T-cell (primary cell): Measurements from ENCODE around the gene RPS27A. TPM values are rescaled to one million over a fixed set of nuclear protein-coding genes. Genes with fewer than 3 reads are reported as not detected.
A peak's percentile ranks its signal among the peaks of the same experiment; 100 is the strongest.

ENCODE experiments used
- ATAC-seq, 4 experiments: fragments of 200-7000 bp in 3 of 4; fragments of 150-1000 bp in 1 of 4; cut with Tn5 transposase; replicated peaks in 1 of 4; 1 replicate in 3 of 4; 2 replicates in 1 of 4; pipeline ENCODE4 v1.10.0; 2021; ENCODE audit warnings: moderate library complexity in 3 of 4, mild to moderate bottlenecking in 2 of 4, moderate number of reproducible peaks in 1 of 4
- CTCF ChIA-PET, 2 donors: fragments of 300-600 bp; sonication (Branson Sonifier 250); formaldehyde crosslinking; loops; one replicate each; lab custom pipeline; 2022; ENCODE audit warnings: antibody characterized with exemption in 2 of 2; lab: Charles Lee
- POLR2A ChIA-PET, 2 donors: fragments of 300-600 bp; sonication (Branson Sonifier 250); formaldehyde crosslinking; loops; one replicate each; lab custom pipeline; 2022; ENCODE audit warnings: antibody characterized with exemption in 2 of 2; lab: Charles Lee
- DNase-seq, 35 experiments: peaks; one replicate each; pipeline versions ENCODE4 v3.0.0 to v3.0.0-alpha.2; 2013 to 2023
- H3K27ac ChIP-seq: one replicate; pipeline ENCODE4 v1.5.1; 2013; ENCODE audit warnings: low read length
- H3K27me3 ChIP-seq, 2 experiments: replicated peaks in 1 of 2; 1 replicate in 1 of 2; 2 replicates in 1 of 2; pipeline versions ENCODE4 v1.6.1 to v1.7.0; 2013; ENCODE audit warnings: low read length in 1 of 2, mixed read lengths in 1 of 2; ENCODE audit not compliant: control insufficient read depth in 2 of 2, insufficient read depth in 2 of 2; ENCODE audit errors: extremely low read depth in 1 of 2
- H3K36me3 ChIP-seq, 2 donors: 1 replicate in 1 of 2; 2 replicates in 1 of 2; pipeline versions ENCODE4 v1.6.1 to v1.7.0; 2013; ENCODE audit warnings: low read length in 1 of 2; ENCODE audit not compliant: control insufficient read depth in 2 of 2, insufficient read depth in 1 of 2; ENCODE audit errors: extremely low read depth in 1 of 2
- H3K4me1 ChIP-seq, 2 experiments: 1 replicate in 1 of 2; 2 replicates in 1 of 2; pipeline versions ENCODE4 v1.6.1 to v1.7.0; 2013; ENCODE audit warnings: low read length in 2 of 2, mixed read lengths in 1 of 2; ENCODE audit not compliant: insufficient read depth in 2 of 2, control insufficient read depth in 1 of 2; ENCODE audit errors: extremely low read depth in 1 of 2
- H3K4me3 ChIP-seq, 2 donors: 1 replicate in 1 of 2; 2 replicates in 1 of 2; pipeline versions ENCODE4 v1.5.1 to v1.7.0; 2013; ENCODE audit warnings: mild to moderate bottlenecking in 2 of 2, low read length in 1 of 2, moderate library complexity in 1 of 2; ENCODE audit not compliant: control insufficient read depth in 1 of 2; ENCODE audit errors: extremely low read depth in 1 of 2
- H3K9me3 ChIP-seq: 2 replicates; pipeline ENCODE4 v1.7.0; 2013
- H3K27ac Mint-ChIP-seq, 2 donors: one replicate each; pipeline ENCODE4 v1.8.0; 2020 to 2021; ENCODE audit warnings: mild to moderate bottlenecking in 2 of 2, mixed read lengths in 2 of 2
- H3K27me3 Mint-ChIP-seq, 2 donors: one replicate each; pipeline ENCODE4 v1.8.0; 2021 to 2022; ENCODE audit warnings: mixed read lengths in 2 of 2
- H3K36me3 Mint-ChIP-seq: one replicate; pipeline ENCODE4 v1.8.0; 2021; ENCODE audit warnings: mixed read lengths
- H3K4me1 Mint-ChIP-seq, 3 donors: one replicate each; pipeline ENCODE4 v1.8.0; 2020 to 2022; ENCODE audit warnings: mixed read lengths in 3 of 3, mild to moderate bottlenecking in 1 of 3
- H3K4me3 Mint-ChIP-seq, 3 donors: one replicate each; pipeline ENCODE4 v1.8.0; 2020 to 2022; ENCODE audit warnings: mild to moderate bottlenecking in 3 of 3, mixed read lengths in 3 of 3, moderate library complexity in 3 of 3
- H3K9me3 Mint-ChIP-seq, 3 donors: one replicate each; pipeline ENCODE4 v1.8.0; 2020 to 2022; ENCODE audit warnings: mixed read lengths in 3 of 3
- WGBS: methylation state at CpG from one replicate; pipeline ENCODE4 v1.1.5; 2013; ENCODE audit warnings: missing lambda C conversion rate; ENCODE audit not compliant: insufficient coverage; 5-methylcytosine and 5-hydroxymethylcytosine counted together
- total RNA-seq, 35 experiments: library from RNA in 6 of 35; stranded (reverse) in 6 of 35; fragments of 120-200 nt in 1 of 35; gene quantifications; one replicate each; pipeline versions ENCODE4 v1.2.1 to v1.2.4 and lab custom pipeline; 2013 to 2026

The RPS27A gene
- total RNA-seq, 5 donors from 2014 or later (not counting 1 experiment from before 2014, with no cell fraction given), result 1,619 to 1,934 (median 1,876) TPM

DNA sequence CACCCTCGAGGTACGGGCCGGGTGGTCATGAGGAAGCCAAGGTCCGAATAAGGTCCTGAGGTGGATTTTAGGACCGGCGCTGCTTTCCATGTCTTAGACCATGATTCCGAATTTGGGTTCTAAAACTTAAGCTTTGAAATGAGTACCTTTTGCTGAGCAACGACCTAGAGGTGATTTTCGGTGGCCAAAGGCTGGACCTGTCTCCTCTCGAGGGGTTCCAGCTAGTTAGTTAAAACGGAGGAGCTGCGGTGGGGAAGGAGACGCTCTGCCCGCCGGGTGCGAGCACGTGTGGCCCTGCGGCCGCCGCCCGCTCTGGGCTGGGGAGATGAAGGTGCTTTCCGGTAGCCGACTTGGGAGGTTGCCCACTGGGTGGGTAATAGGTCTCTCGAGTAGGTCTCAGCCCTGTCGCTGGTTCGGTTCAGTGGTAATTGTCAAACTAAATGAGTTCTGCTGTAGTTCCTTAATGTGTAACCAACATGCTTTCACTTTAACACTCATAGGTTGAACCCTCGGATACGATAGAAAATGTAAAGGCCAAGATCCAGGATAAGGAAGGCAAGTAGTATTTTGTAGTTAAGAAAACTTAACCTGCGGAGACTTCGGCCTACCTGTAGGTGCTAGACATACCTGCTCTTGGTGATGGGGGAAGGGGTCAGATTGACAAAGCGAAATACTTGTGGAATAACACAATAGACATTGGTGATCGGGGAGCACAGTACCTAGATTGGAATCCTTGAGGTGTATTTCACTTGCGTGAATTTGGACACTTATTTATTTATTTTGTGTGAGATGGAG, 572 bp downstream of the RPS27A start:
- Mint-ChIP-seq H3K27me3 (no peaks in the 10 kb centered on the region), H3K9me3 (peaks cover 0 to 2% (median 0%) of the 10 kb centered on the region in 3 donors), H3K4me1 (peaks cover 54 to 66% (median 62%) of the 10 kb centered on the region in 3 donors), H3K4me3 (peak overlapping the region; percentile 98 to 100 (median 99)), H3K36me3 (peaks cover 25% of the 10 kb centered on the region), H3K27ac (peak overlapping the region; percentile 98 to 99)
- Histone ChIP-seq H3K36me3 (peaks cover 0 to 38% of the 10 kb centered on the region in 2 donors), H3K9me3 (no peaks in the 10 kb centered on the region), H3K4me1 (peaks cover 19 to 30% of the 10 kb centered on the region in 2 experiments), H3K4me3 (peak overlapping the region; percentile 94 to 98), H3K27me3 (no peaks in the 10 kb centered on the region), H3K27ac (peak overlapping the region; percentile 99)
- 4% methylated on average over 24 of the region's 33 CpGs for WGBS
- CTCF ChIA-PET, result interaction anchor here in 1 of 2 donors (1.0 to 1.5 kb wide), 4 partner anchors 9 to 905 kb away, joined by 3 to 9 read pairs (median 4); partner anchors contain the start of gene RTN4
- peak; percentile 28 to 41 (median 36) for ATAC-seq
- POLR2A ChIA-PET, result interaction anchor here (0.6 to 1.4 kb wide), 7 partner anchors 10 to 708 kb away, joined by 3 to 14 read pairs (median 4); partner anchors contain the start of genes CFAP36 (in 1 of the 2) and RTN4 (in 1 of the 2)
- DNase-seq, result peak in 34 of 35 experiments; percentile 27 to 79 (median 59)

DNA sequence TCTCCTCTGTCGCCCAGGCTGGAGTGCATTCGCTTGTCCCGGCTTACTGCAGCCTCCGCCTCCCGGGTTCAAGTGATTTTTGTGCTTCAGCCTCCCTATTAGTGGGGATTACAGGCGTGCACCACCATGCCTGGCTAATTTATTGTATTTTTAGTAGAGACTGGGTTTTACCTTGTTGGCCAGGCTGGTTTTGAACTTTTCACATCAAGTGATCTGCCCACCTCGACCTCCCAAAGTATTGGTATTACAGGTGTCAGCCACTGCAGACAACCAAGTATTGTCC, 1.1 kb downstream of the RPS27A start:
- Mint-ChIP-seq H3K27ac (peak overlapping the region; percentile 98 to 99), H3K36me3 (peaks cover 27% of the 10 kb centered on the region), H3K9me3 (no peaks in the 10 kb centered on the region), H3K4me1 (peaks cover 49 to 60% (median 56%) of the 10 kb centered on the region in 3 donors), H3K4me3 (peak overlapping the region; percentile 98 to 100 (median 99)), H3K27me3 (no peaks in the 10 kb centered on the region)
- Histone ChIP-seq H3K9me3 (no peaks in the 10 kb centered on the region), H3K36me3 (peaks cover 0 to 38% of the 10 kb centered on the region in 2 donors), H3K4me3 (peak overlapping the region; percentile 94 to 98), H3K27me3 (no peaks in the 10 kb centered on the region), H3K4me1 (peaks cover 15 to 25% of the 10 kb centered on the region in 2 experiments), H3K27ac (peak overlapping the region; percentile 99)
- no peak for ATAC-seq
- WGBS, result no CpG with 5 or more reads among the region's 7 CpGs
- ChIA-PET POLR2A (no interaction called here), CTCF (no interaction called here)
- no peak for DNase-seq

DNA sequence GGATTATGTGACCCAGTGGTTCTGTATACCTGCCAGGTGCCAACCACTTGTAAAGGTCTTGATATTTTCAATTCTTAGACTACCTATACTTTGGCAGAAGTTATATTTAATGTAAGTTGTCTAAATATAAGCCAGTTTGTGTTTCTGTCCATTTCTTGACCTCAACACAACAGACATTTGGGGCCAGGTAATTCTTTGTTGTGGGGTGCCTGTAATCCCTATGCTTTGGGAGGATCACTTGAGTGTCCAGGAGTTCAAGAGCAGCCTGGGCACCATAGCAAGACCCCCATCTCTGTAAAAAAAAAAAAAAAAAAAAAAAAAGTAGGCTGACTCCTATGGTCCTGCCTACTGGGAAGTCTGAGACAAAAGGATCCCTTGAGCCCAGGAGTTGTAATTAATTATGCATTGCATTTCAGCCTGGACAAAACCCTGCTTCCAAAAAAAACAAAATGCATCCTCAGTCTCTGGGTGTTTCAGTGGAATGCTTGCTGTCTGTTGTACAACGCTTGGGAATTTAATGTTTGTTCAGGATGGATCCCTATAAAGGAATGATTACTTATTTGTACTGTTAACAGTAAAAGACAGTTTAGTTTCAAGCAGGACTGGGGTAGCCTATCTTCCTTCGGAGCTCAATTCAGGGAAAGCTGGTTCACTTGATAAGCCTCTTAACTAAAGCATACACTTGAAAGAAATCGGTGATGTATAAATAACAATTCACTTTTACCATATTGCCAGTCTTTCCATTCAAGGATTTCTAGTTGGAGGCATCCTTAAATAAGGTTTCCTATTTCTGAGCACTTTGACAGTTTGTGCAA, 3.4 kb downstream of the RPS27A start:
- peaks cover 0 to 45% of the 10 kb centered on the region in 2 donors for H3K36me3 ChIP-seq
- Mint-ChIP-seq H3K27me3 (no peaks in the 10 kb centered on the region), H3K9me3 (no peaks in the 10 kb centered on the region), H3K36me3 (peaks cover 33% of the 10 kb centered on the region), H3K27ac (no peak overlapping the region), H3K4me3 (no peak overlapping the region), H3K4me1 (peaks cover 33 to 51% (median 45%) of the 10 kb centered on the region in 3 donors)
- no peak overlapping the region for H3K4me3 ChIP-seq
- CTCF ChIA-PET, result no interaction called here
- H3K9me3 ChIP-seq, result no peaks in the 10 kb centered on the region
- WGBS, result no CpG with 5 or more reads among the region's 3 CpGs
- no peak for DNase-seq
- ATAC-seq, result no peak
- POLR2A ChIA-PET, result interaction anchor here in 1 of 2 donors (0.7 kb wide), 1 partner anchor 12 kb away, joined by 4 read pairs; no protein-coding TSS in a partner anchor
- no peaks in the 10 kb centered on the region for H3K27me3 ChIP-seq
- H3K4me1 ChIP-seq, result peaks cover 15 to 22% of the 10 kb centered on the region in 2 experiments
- no peak overlapping the region for H3K27ac ChIP-seq

DNA sequence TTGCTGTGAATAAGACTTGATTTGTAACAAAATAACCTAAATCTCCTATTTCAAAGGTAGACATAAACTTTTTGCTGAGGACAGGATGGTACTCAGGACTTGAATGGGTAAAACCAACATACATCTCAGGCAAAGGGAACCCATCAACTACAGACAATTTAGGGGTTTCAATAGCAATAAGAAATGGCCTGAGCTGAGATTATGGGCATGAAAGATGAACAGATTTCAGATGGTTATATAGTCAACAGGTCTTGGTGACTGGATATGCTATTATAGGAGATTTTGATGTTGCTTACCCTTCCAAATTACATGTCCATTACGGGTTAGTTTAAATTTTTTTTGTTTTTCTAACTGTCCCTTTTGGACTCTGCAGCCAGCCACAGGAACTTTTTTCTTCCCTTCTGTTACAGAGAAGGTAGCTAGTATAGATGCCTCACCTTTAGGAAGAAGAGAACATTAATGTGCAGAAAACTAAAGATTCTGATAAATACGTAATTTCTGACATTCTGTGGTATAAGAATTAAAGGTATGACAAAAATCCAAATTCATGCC, 4.6 kb downstream of the RPS27A start:
- POLR2A ChIA-PET, result no interaction called here
- Mint-ChIP-seq H3K9me3 (no peaks in the 10 kb centered on the region), H3K27ac (no peak overlapping the region), H3K27me3 (no peaks in the 10 kb centered on the region), H3K4me3 (no peak overlapping the region), H3K4me1 (peaks cover 26 to 40% (median 36%) of the 10 kb centered on the region in 3 donors), H3K36me3 (peaks cover 33% of the 10 kb centered on the region)
- no peaks in the 10 kb centered on the region for H3K9me3 ChIP-seq
- WGBS, result no CpG with 5 or more reads among the region's 2 CpGs
- CTCF ChIA-PET, result interaction anchor here in 1 of 2 donors (0.7 kb wide), 1 partner anchor 14 kb away, joined by 3 read pairs; no protein-coding TSS in a partner anchor
- ATAC-seq, result no peak
- no peak overlapping the region for H3K27ac ChIP-seq
- H3K4me1 ChIP-seq, result peaks cover 11 to 16% of the 10 kb centered on the region in 2 experiments
- no peak for DNase-seq
- H3K4me3 ChIP-seq, result no peak overlapping the region
- no peaks in the 10 kb centered on the region for H3K27me3 ChIP-seq
- H3K36me3 ChIP-seq, result peaks cover 0 to 45% of the 10 kb centered on the region in 2 donors

DNA sequence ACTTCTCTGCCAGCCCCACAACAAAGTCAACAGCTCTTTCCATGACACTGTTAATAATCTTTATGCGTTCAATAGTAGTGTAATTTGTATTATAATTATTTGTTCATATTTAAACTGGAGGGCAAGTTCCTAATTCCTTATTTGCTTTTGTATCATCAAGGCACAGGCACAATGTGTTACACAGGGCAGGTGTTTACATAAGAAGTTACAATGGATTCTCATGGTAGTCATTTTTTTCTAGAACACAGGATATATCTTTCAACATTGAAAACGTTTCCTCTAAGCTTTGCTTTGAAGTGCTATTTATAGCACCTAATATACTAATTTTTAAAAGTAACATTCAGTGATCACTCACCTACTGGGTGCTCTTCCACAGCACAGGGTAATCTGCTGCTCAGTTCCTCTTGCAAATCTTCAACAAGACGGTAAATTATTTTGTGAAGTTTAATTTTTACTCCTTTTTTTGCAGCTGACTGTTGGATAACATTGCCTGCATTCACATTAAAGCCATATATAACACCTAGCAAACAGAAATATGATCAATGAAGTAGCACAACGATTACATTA, 7.3 kb downstream of the RPS27A start:
- H3K4me3 Mint-ChIP-seq, result no peak overlapping the region
- WGBS, result no CpG with 5 or more reads among the region's 4 CpGs
- Histone ChIP-seq H3K4me3 (no peak overlapping the region), H3K27ac (no peak overlapping the region), H3K9me3 (no peaks in the 10 kb centered on the region), H3K4me1 (peaks cover 0 to under 1% of the 10 kb centered on the region in 2 experiments), H3K27me3 (no peaks in the 10 kb centered on the region), H3K36me3 (peaks cover 0 to 38% of the 10 kb centered on the region in 2 donors)
- ATAC-seq (peak in 1 of 4 experiments; percentile 20), DNase-seq (no peak)
- ChIA-PET CTCF (no interaction called here), POLR2A (interaction anchor here in 1 of 2 donors (0.6 to 0.7 kb wide), 2 partner anchors 22 to 261 kb away, joined by 4 to 12 read pairs; no protein-coding TSS in a partner anchor)
- peaks cover 6 to 23% (median 18%) of the 10 kb centered on the region in 3 donors for H3K4me1 Mint-ChIP-seq
- no peak overlapping the region for H3K27ac Mint-ChIP-seq
- H3K36me3 Mint-ChIP-seq, result peaks cover 31% of the 10 kb centered on the region
- no peaks in the 10 kb centered on the region for H3K9me3 Mint-ChIP-seq
- no peaks in the 10 kb centered on the region for H3K27me3 Mint-ChIP-seq
